Measurements from ENCODE around the gene CST1. TPM values are rescaled to one million over a fixed set of nuclear protein-coding genes. Genes with fewer than 3 reads are reported as not detected.

The CST1 gene
- total RNA-seq, 1 donor from 2014 or later = not detected

DNA sequence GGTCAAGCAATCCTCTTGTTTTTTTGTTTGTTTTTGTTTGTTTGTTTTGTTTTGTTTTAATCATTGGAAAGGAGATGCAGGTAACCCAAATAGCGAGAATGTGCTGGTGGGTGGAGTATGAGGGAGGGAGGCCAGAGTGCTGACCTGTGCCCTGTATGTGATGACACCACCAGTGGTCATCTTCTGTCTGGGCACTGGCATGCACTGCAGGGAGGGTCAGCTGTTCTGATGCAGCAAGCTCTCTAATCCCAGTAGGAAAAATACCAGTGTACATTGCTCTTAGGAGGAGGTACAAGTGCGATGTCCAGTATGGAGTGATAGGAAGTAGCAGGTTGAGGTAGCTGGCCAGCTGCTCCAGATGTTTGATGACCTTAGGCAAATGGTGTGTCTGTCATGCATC lies 2.9 kb upstream of the CST1 start:
- DNase-seq (ENCODE audit: low spot score) = no peak
- TF ChIP-seq EZH2 (IDR thresholded peaks at IDR 0.05) = no peak
- TF ChIP-seq, protein P1, sequence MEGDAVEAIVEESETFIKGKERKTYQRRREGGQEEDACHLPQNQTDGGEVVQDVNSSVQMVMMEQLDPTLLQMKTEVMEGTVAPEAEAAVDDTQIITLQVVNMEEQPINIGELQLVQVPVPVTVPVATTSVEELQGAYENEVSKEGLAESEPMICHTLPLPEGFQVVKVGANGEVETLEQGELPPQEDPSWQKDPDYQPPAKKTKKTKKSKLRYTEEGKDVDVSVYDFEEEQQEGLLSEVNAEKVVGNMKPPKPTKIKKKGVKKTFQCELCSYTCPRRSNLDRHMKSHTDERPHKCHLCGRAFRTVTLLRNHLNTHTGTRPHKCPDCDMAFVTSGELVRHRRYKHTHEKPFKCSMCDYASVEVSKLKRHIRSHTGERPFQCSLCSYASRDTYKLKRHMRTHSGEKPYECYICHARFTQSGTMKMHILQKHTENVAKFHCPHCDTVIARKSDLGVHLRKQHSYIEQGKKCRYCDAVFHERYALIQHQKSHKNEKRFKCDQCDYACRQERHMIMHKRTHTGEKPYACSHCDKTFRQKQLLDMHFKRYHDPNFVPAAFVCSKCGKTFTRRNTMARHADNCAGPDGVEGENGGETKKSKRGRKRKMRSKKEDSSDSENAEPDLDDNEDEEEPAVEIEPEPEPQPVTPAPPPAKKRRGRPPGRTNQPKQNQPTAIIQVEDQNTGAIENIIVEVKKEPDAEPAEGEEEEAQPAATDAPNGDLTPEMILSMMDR (IDR thresholded peaks at IDR 0.05) = no peak
- no peak for TF ChIP-seq EZH2phosphoT487 (IDR thresholded peaks at IDR 0.05)

DNA sequence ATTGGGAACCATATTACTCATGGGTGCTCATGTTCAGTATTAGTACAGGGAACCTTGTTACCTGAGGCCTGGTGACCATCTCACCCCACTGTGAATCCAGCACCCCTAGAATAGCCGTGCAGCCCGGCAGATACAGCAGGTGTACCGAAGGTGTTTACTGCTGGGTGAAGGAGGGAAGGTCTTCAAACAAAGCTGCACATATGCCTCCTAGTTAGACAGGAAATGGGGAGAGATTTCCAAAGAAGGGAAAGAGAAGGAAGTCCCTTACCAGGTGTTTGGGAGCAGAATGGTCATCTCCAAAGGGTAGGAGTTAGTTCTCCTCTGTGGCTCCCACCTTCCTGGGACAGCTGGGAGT lies 2.4 kb upstream of the CST1 start:
- Histone ChIP-seq H3K36me3 (no peaks in the 10 kb centered on the region), H3K4me3 (no peak overlapping the region), H2AFZ (replicated peaks) (no peak overlapping the region), H3K4me1 (no peaks in the 10 kb centered on the region), H3F3A (ENCODE audit: low read depth) (no peaks in the 10 kb centered on the region), H3K4me2 (no peak overlapping the region), H4K20me1 (ENCODE audit: low read depth) (no peaks in the 10 kb centered on the region), H3K27me3 (peaks cover 10% of the 10 kb centered on the region), H3K27ac (no peak overlapping the region), H3K9me3 (ENCODE audit: low read depth) (no peaks in the 10 kb centered on the region), H3K79me2 (ENCODE audit: low read depth) (no peaks in the 10 kb centered on the region), H3K9ac (no peak overlapping the region)
- no peak for TF ChIP-seq EZH2phosphoT487 (IDR thresholded peaks at IDR 0.05)
- no peak for TF ChIP-seq EZH2 (IDR thresholded peaks at IDR 0.05)
- TF ChIP-seq, protein P1 (IDR thresholded peaks at IDR 0.05) = no peak
- H3K36me3 Mint-ChIP-seq = no peaks in the 10 kb centered on the region
- H3K4me3 Mint-ChIP-seq = no peak overlapping the region
- H3K27me3 Mint-ChIP-seq (ENCODE audit: insufficient read depth, low read depth) = peaks cover 15% of the 10 kb centered on the region
- H3K27ac Mint-ChIP-seq = no peak overlapping the region
- no peak for DNase-seq (ENCODE audit: low spot score)
- H3K4me1 Mint-ChIP-seq = no peaks in the 10 kb centered on the region
- no peaks in the 10 kb centered on the region for H3K9me3 Mint-ChIP-seq

More for the DNA sequence above, 2.9 kb upstream of the CST1 start:
- no peak overlapping the region for H2AFZ ChIP-seq (replicated peaks)
- no peak overlapping the region for H3K9ac ChIP-seq
- H3K27me3 ChIP-seq = peaks cover 10% of the 10 kb centered on the region
- no peaks in the 10 kb centered on the region for H3K79me2 ChIP-seq (ENCODE audit: low read depth)
- H3K27me3 Mint-ChIP-seq (ENCODE audit: insufficient read depth, low read depth) = peaks cover 15% of the 10 kb centered on the region
- H3K4me3 ChIP-seq = no peak overlapping the region
- no peaks in the 10 kb centered on the region for H3K36me3 ChIP-seq
- H3K36me3 Mint-ChIP-seq = no peaks in the 10 kb centered on the region
- H3K4me1 ChIP-seq = no peaks in the 10 kb centered on the region
- no peaks in the 10 kb centered on the region for H4K20me1 ChIP-seq (ENCODE audit: low read depth)
- H3K4me1 Mint-ChIP-seq = no peaks in the 10 kb centered on the region
- no peaks in the 10 kb centered on the region for H3F3A ChIP-seq (ENCODE audit: low read depth)
- H3K9me3 Mint-ChIP-seq = no peaks in the 10 kb centered on the region
- no peaks in the 10 kb centered on the region for H3K9me3 ChIP-seq (ENCODE audit: low read depth)
- H3K27ac Mint-ChIP-seq = no peak overlapping the region
- H3K4me2 ChIP-seq = no peak overlapping the region
- no peak overlapping the region for H3K4me3 Mint-ChIP-seq
- H3K27ac ChIP-seq = no peak overlapping the region

DNA sequence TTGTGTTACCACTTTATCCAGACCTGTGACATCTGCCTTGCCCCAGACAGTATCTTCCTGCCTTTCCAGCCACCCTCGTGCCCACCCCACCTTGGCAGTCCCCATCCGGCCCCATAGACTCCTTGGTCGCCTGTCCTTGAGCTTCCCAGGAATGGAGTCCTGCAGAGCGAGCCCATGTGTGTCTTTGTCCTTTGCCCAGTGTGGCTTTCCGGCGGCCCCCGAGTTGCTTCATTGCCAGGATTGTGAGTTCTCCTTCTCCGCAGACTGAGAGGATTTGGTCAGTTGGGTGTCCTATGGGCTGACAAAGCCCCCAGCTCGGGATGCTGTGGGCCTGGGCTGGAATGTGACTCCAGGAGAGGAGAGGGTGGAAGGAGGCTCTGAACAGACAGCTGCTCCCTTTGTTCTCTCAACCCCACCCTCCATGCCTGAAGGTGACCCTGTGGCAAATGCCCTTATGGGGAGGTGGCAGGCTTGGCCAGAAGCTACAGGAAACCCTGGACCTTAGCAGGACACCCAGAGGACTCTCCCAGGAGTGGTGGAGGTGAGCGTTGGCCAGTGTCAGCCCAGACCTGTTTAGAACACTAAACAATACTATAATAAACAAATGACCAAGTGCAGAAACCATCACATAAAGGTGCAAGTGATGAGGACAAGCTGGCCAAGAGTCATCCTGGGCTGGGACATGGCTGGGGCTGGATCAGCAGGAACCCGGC lies 1.9 kb upstream of the CST1 start:
- H3K4me3 Mint-ChIP-seq = no peak overlapping the region

More for the DNA sequence above, 1.9 kb upstream of the CST1 start:
- Histone ChIP-seq H3K4me3 (no peak overlapping the region), H3F3A (ENCODE audit: low read depth) (no peaks in the 10 kb centered on the region), H3K36me3 (no peaks in the 10 kb centered on the region), H3K4me2 (no peak overlapping the region), H3K79me2 (ENCODE audit: low read depth) (no peaks in the 10 kb centered on the region), H3K27ac (no peak overlapping the region), H3K9me3 (ENCODE audit: low read depth) (no peaks in the 10 kb centered on the region), H2AFZ (replicated peaks) (no peak overlapping the region), H4K20me1 (ENCODE audit: low read depth) (no peaks in the 10 kb centered on the region), H3K9ac (no peak overlapping the region), H3K4me1 (no peaks in the 10 kb centered on the region), H3K27me3 (peaks cover 8% of the 10 kb centered on the region)
- no peak for DNase-seq (ENCODE audit: low spot score)
- H3K36me3 Mint-ChIP-seq = no peaks in the 10 kb centered on the region
- TF ChIP-seq EZH2phosphoT487 (IDR thresholded peaks at IDR 0.05) = no peak
- TF ChIP-seq, protein P1 (IDR thresholded peaks at IDR 0.05) = no peak
- TF ChIP-seq EZH2 (IDR thresholded peaks at IDR 0.05) = no peak
- no peaks in the 10 kb centered on the region for H3K9me3 Mint-ChIP-seq
- peaks cover 15% of the 10 kb centered on the region for H3K27me3 Mint-ChIP-seq (ENCODE audit: insufficient read depth, low read depth)
- H3K4me1 Mint-ChIP-seq = no peaks in the 10 kb centered on the region
- no peak overlapping the region for H3K27ac Mint-ChIP-seq
